CD4-positive, alpha-beta T cell treated with Interleukin-6 at 100 ng/mL for 8 hours (primary cell): ENCODE results near the gene POMT1.
"Not testable (repeated sequence)": the region's sequence is repeated elsewhere in the genome, so short reads cannot be mapped to it uniquely, and the experiment has no call there.

Experiments
- DNase-seq: peaks from one replicate; pipeline ENCODE4 v3.0.0-alpha.2; 2020; ENCODE audit warnings: mixed read lengths, low spot score

Gene POMT1

GRCh38 chr9:131524665-131525315 lies 22.1 kb downstream of the POMT1 start:
- no peak for DNase-seq

DNA sequence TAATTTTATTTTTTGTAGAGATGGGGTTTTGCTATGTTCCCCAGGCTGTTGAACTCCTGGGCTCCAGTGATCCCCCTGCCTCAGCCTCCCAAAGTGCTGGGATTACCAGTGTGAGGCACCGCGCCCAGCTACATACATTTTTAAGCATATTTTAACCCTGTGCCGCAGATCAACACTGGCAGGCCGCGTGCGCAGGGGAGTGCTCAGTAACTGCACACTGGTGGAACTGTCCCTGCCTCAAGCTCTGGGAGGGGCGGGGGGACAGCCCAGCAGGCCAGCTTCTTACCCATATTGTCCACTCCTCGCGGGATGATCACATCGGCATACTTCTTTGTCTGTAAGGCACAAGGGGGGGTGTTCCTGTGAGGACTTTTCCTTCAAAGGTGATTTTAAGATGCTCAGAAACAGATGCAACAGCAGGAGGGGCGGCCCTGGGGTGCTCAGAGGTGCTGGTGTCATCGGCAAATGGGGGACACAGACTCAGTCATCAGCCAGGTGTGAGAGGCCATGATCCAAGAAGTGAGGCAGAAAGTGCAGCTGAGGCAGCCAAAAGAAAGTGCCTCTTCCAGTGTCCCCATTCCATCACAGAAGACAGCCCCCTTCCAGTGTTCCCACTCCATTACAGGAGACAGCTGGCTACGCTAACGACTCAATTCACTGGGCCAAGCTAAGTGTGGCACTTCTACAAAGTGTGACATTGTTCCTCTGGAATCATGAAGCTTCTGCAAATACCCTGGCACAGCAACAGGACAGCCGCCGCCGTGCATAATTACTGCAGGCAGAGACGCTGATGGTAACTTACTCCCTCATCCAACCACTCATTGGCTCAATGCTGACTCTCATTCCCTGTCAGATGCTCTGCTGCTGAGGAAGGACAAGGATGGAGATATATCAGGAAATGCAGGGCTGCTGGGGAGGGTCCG lies 23.2 kb downstream of the POMT1 start:
- no peak for DNase-seq

GRCh38 chr9:131528186-131528585 lies 25.5 kb downstream of the POMT1 start:
- no peak for DNase-seq

GRCh38 chr9:131528886-131529505 lies 26.3 kb downstream of the POMT1 start:
- no peak for DNase-seq

GRCh38 chr9:131529597-131530545 lies 27.2 kb downstream of the POMT1 start:
- DNase-seq = no peak

DNA sequence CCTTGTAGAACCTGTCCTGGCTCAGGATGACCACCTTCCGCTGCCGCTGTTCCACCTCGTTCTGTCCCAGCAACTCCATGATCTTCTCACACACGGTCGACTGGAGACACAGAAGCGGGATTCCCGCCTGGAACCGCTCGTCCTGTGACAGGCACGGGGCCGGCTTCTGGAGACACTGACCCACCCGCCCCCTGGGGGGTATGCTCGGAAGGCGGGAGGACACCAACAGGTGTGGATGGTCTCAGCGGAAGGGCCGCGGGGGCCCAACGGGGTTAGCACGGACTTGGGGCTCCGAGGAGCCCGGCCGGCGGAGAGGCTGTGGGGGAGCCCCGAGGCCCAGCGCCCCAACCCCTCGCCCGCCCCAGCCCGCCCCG lies 27.8 kb downstream of the POMT1 start:
- no peak for DNase-seq

DNA sequence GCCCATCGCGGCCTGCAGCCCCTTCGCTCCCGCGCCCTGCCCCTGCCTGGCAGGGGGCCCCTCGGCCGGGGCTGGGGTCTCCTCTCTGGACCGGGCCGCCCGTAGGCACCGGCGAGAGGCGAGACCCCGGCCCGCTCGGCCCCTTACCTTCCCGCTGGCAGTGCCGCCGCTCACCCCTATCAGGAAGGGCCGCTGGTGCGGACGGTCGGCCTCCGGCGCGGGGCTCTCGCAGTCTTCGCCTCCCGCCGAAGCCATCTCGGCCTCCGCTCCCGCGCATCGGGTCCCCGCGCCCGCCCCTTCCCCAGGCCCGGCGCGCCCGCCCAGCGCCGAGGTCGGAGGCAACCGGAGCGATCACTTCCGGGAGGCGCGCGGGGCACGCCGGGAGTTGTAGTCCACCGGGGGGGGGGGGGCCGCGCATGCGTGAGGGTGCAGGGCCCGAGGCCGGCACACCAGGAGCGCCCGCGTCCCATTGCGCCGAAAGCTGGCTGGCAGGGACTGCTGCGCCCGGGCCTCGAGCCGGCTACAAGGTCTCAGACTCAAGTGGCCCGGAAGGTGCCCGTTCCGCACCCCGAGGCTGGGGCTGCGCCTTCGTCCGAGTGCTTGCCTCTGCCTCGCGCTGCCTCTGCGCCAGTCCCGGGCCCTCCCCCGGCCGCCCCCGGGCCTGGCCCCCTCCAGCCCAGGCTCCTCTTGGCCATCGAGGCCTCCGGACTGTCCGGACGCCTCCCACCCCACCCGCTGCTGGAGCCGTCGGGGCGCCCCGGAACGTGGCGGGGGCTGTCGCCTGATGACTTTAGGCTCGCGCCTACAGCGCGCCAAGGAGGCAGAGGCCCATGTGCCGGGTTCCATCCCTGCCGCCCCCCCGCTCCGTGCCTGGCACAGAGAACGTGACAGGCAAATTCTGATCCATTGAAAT lies 28.5 kb downstream of the POMT1 start, which contains the start of gene UCK1:
UCK1 (minus strand) TSS at position 344 of the 913 bp plus-strand sequence; CDS start at position 255, 89 bp downstream.
- peak; percentile 86 for DNase-seq

DNA sequence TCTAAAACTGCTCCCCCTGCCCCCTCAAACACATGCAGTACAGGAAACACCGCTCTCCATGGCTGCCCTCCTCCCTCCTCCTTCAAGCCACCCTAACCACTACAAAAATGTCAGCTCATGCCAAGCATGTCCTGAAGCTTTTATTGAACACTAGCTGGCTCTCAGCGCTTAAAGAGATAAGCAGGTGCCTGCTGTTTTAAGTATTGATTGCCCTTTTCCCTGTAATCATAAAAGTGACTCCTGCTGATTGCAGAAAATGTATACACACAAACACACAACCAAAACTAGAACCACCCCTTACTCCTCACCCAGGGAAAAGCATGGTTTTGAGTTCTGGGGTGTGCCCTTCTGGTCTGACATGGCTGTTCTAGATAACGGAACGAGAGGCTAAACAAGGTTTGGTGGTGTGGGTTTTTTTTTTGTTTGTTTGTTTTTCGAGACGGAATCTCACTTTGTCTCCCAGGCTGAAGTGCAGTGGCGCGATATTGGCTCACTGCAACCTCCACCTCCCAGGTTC lies 32.1 kb downstream of the POMT1 start:
- DNase-seq = peak; percentile 38

DNA sequence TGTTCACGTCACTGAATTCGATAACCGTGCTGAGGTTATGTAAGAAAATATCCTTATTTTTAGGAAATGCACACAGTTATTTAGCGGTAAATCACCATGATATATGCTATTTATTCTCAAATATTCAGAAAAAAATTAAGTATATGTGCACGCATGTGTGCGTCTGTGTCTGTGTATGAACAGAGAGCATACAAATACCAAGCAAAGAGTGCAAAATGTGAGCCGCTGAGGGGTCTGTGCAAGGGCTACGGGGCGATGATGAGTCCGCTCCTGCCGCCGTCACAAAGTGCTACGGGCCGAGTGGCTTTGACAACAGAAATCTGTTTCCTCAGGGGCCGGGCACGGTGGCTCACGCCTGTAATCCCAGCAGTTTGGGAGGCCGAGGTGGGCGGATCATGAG lies 35.2 kb downstream of the POMT1 start:
- DNase-seq = no peak

DNA sequence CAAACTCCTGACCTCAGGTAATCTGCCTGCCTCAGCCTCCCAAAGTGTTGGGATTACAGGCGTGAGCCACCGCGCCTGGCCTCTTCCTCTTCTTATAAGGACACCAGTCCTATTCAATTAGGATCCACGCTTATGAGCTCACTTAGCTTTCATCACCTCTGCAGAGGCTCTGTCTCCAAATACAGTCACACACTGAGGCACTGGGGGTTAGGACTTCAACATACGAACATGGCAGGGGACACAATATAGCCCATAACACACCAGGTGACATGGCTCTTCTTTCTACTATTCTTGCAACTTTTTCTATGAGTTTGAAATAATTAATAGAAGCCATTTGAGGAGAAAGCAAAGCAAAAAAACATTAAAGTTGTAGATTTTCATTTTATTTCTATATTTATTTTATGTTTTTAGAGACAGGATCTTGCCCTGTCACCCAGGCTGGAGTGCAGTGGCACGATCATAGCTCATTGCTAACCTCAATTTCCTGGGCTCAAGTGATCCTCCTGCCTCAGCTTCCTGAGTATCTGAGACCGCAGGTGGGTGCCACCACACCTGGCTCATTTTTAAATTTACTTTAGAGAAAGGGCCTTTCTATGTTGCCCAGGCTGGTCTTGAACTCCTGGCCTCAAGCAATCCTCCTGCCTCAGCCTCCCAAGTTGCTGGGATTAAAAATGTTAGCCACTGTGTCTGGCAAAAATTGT lies 36.7 kb downstream of the POMT1 start:
- peak; percentile 58 for DNase-seq

GRCh38 chr9:131543141-131543540 lies 40.4 kb downstream of the POMT1 start:
- no peak for DNase-seq

- no peak for DNase-seq
These were observed 42.5 kb downstream of the POMT1 start, which contains the start of gene PRRT1B for GRCh38 chr9:131545003-131545785. Gene PRRT1B (plus strand): TSS chr9:131545523. CDS start chr9:131545616, 93 bp downstream.

DNA sequence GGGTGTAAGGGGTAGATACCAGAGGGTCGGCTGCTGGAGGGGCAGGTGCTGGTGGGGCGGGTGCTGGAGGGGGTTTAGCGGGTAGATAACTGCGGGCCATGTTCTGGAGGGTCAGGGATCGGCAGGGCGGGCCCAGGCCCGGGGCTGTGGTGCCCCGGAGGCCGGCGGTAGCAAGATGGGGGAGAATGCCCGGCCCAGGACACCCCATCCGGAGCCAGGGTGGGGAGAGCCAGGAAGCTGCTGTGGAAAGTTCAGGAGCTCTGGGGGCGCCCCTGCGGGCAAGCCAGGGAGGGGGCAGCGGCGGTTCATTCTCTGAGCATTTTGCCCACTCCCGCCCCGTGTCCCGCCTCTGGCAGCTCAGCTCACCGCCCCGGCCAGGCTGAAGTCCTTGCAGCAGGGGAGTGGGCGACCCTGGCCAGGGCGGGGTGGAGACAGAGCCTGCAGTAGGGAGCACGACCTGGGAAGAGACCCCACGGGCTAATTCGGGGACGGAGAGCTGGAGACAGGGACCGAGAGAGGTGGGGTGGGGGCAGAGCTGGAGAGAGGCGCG lies 43.1 kb downstream of the POMT1 start:
- DNase-seq = no peak

GRCh38 chr9:131546336-131547084 lies 43.8 kb downstream of the POMT1 start:
- no peak for DNase-seq

DNA sequence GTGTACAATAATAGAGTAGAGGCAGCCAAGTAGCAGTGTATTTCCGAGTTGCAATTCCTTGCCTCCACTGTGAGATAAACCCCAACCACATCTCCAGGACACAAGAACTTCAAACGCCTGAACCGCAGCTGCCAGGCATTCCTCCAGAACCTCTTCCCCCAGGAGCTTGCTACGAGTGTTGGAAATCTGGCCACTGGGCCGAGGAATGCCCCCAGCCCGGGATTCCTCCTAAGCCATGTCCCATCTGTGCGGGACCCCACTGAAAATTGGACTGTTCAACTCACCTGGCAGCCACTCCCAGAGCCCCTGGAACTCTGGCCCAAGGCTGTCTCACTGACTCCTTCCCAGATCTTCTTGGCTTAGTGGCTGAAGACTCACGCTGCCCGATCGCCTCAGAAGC lies 46.5 kb downstream of the POMT1 start:
- not testable (repeated sequence) for DNase-seq

GRCh38 chr9:131550465-131550864 lies 47.7 kb downstream of the POMT1 start:
- DNase-seq = not testable (repeated sequence)

DNA sequence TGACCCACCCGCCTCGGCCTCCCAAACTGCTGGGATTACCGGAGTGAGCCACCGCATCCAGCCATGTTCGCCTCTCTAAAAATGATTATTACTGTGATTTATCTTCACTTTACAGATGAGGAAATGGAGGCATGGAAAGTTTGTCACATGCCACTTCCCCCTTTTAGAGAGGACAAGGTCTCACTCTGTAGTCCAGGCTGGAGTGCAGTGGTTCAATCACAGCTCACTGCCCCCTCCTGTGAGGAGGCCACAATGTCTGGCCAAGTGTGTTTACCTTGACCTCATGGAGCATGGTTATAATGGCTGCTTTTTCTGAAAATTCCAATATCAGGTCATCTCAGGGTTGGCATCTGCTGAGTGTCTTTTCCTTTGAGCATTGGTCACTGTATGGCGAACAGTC lies 49.3 kb downstream of the POMT1 start:
- no peak for DNase-seq
